GM23338 (cell line): Measurements from ENCODE around the gene PRPF4. TPM values are rescaled to one million over a fixed set of nuclear protein-coding genes. Genes with fewer than 3 reads are reported as not detected.
A peak's percentile ranks its signal among the peaks of the same experiment; 100 is the strongest.

Experiments used
- ATAC-seq: fragments of 200-7000 bp; cut with Tn5 transposase; 3 replicates; pipeline ENCODE4 v1.9.1; 2020
- DNase-seq: peaks from one replicate; pipeline ENCODE4 v3.0.0-alpha.2; 2015; ENCODE audit warnings: low spot score
- H2AFZ ChIP-seq: fragments of 200-600 bp; sonication (generic); 2 replicates; pipeline ENCODE4 v1.8.0; 2016; ENCODE audit warnings: antibody characterized with exemption, mild to moderate bottlenecking, moderate library complexity
- H3F3A ChIP-seq: fragments of 200-600 bp; sonication (generic); replicated peaks from 2 replicates; pipeline ENCODE4 v1.8.0; 2017; ENCODE audit warnings: antibody characterized with exemption, mixed run types, low read depth
- H3K27ac ChIP-seq: fragments of 200-600 bp; sonication (generic); 2 replicates; pipeline ENCODE4 v1.6.1; 2016; ENCODE audit warnings: low read depth
- H3K27me3 ChIP-seq: fragments of 200-600 bp; sonication (generic); 2 replicates; pipeline ENCODE4 v1.8.0; 2016; ENCODE audit warnings: mild to moderate bottlenecking, mixed run types, moderate library complexity; ENCODE audit not compliant: insufficient read depth
- H3K36me3 ChIP-seq: fragments of 200-600 bp; sonication (generic); 2 replicates; pipeline ENCODE4 v1.8.0; 2016; ENCODE audit warnings: mild to moderate bottlenecking; ENCODE audit not compliant: insufficient read depth
- H3K4me1 ChIP-seq: fragments of 200-600 bp; sonication (generic); 2 replicates; pipeline ENCODE4 v1.8.0; 2016; ENCODE audit warnings: mild to moderate bottlenecking, moderate library complexity; ENCODE audit not compliant: insufficient read depth
- H3K4me2 ChIP-seq: fragments of 200-600 bp; sonication (generic); 2 replicates; pipeline ENCODE4 v1.7.1; 2017; ENCODE audit warnings: mixed run types
- H3K4me3 ChIP-seq: fragments of 200-600 bp; sonication (generic); 2 replicates; pipeline ENCODE4 v1.6.1; 2016; ENCODE audit warnings: mixed run types
- H3K79me2 ChIP-seq: fragments of 200-600 bp; sonication (generic); replicated peaks from 2 replicates; pipeline ENCODE4 v1.8.0; 2017; ENCODE audit warnings: mild to moderate bottlenecking; ENCODE audit not compliant: insufficient read depth
- H3K9me2 ChIP-seq: fragments of 200-600 bp; sonication (generic); 2 replicates; pipeline ENCODE4 v1.8.0; 2017; ENCODE audit not compliant: insufficient read depth
- H4K20me1 ChIP-seq: fragments of 200-600 bp; sonication (generic); replicated peaks from 2 replicates; pipeline ENCODE4 v1.8.0; 2017; ENCODE audit warnings: mild to moderate bottlenecking; ENCODE audit not compliant: insufficient read depth
- H3K27ac Mint-ChIP-seq: 2 replicates; pipeline ENCODE4 v1.8.0; 2020; ENCODE audit warnings: inconsistent platforms, mild to moderate bottlenecking, moderate library complexity, mixed read lengths
- H3K27me3 Mint-ChIP-seq: 3 replicates; pipeline ENCODE4 v1.8.0; 2022; ENCODE audit warnings: low read depth, mild to moderate bottlenecking, moderate library complexity, mixed read lengths, inconsistent platforms; ENCODE audit not compliant: insufficient read depth, poor library complexity
- H3K36me3 Mint-ChIP-seq: 3 replicates; pipeline ENCODE4 v1.8.0; 2021; ENCODE audit warnings: low read depth, mild to moderate bottlenecking, inconsistent platforms, moderate library complexity, mixed read lengths
- H3K4me1 Mint-ChIP-seq: 3 replicates; pipeline ENCODE4 v1.8.0; 2020; ENCODE audit warnings: mild to moderate bottlenecking, inconsistent platforms, mixed read lengths
- H3K4me3 Mint-ChIP-seq: 3 replicates; pipeline ENCODE4 v1.8.0; 2021; ENCODE audit warnings: moderate library complexity, mild to moderate bottlenecking, inconsistent platforms, mixed read lengths
- H3K9me3 Mint-ChIP-seq: 3 replicates; pipeline ENCODE4 v1.8.0; 2020; ENCODE audit warnings: moderate library complexity, mild to moderate bottlenecking, inconsistent platforms, mixed read lengths
- EZH2phosphoT487 ChIP-seq: fragments of 200-600 bp; sonication (generic); IDR thresholded peaks from one replicate; pipeline ENCODE4 v1.8.1; 2018; ENCODE audit warnings: antibody characterized with exemption; ENCODE audit not compliant: unreplicated experiment
- JUNB ChIP-seq: IDR thresholded peaks from one replicate; pipeline ENCODE4 v1.6.1; 2016; ENCODE audit warnings: antibody characterized with exemption; ENCODE audit not compliant: unreplicated experiment
- POLR2AphosphoS5 ChIP-seq: IDR thresholded peaks from 2 replicates; pipeline ENCODE4 v1.6.1; 2016; ENCODE audit warnings: antibody characterized with exemption, low read depth
- ZNF114 ChIP-seq: fragments of 250-450 bp; sonication (Bioruptor Pico); IDR thresholded peaks from 2 replicates; pipeline ENCODE4 v1.5.0; 2020; ENCODE audit warnings: mild to moderate bottlenecking, moderate library complexity
- ZNF331 ChIP-seq: fragments of 250-450 bp; sonication (Bioruptor Pico); IDR thresholded peaks from 2 replicates; pipeline ENCODE4 v1.5.0; 2020; ENCODE audit warnings: low read depth, mild to moderate bottlenecking, moderate library complexity
- polyA plus RNA-seq: library from polyadenylated mRNA; unstranded; fragments of >200 nt; fragmentation: Nextera tagmentation; extraction: Ambion mirVana; gene quantifications from 2 replicates; pipeline ENCODE4 v1.2.1, GENCODE V29; 2016
- total RNA-seq: library from RNA; depleted of rRNA; stranded (reverse); fragments of >200 nt; shearing (Covaris generic); gene quantifications from 2 replicates; pipeline ENCODE4 v1.2.3, GENCODE V29; 2014
- TF ChIP-seq, protein P1 (sequence below): fragments of 250-450 bp; sonication (Bioruptor Pico); IDR thresholded peaks from 2 replicates; pipeline ENCODE4 v1.5.0; 2020; ENCODE audit warnings: mild to moderate bottlenecking, moderate library complexity
- TF ChIP-seq, protein P2 (sequence below), 2 experiments: fragments of 200-600 bp in 1 of 2; sonication (generic) in 1 of 2; conservative IDR thresholded peaks; 2 replicates each; pipeline versions ENCODE4 v1.5.1 to v1.6.1; 2016 to 2017; ENCODE audit warnings: antibody characterized with exemption in 2 of 2, low read depth in 2 of 2, mild to moderate bottlenecking in 2 of 2, moderate library complexity in 1 of 2
- TF ChIP-seq, protein P3 (sequence below): IDR thresholded peaks from 2 replicates; pipeline ENCODE4 v1.6.1; 2016; ENCODE audit warnings: antibody characterized with exemption

The PRPF4 gene
- total and polyA plus RNA-seq, 2 experiments from 2014 or later: 18.7 to 34.6 TPM

DNA sequence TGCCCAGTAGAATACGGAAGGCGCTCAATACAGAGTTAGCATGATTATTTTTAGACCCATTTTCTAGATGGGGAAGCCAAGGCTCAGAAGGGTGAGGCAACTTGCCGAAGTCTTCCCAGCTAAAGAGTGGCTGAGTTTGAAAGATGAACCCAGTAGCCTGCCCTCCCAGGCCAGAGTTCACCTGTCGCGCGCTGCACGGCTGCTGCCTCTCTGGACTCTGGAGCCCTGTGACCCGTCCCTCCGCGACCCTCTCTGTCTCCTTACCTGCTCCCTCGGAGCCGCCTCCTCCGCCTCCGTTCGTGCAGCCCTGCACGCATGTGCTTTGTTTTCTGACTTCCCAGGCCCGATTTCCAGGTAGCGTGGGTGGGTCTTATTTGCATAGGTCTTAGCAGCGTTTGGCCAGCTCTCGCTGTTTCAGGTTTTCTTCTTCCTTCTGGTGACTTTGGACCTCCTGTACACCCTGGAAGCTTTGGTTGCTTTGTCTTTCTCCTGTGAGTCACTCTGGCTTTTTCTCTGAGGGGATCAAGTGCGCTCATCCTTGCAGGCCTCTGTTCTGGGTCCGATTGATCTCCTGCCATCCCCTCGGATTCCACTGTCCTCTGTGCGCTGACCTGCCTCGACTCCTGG is 27.4 kb downstream of the PRPF4 start, which contains the start of gene RNF183:
TSS of gene RNF183 (minus strand) at position 585 of the 627 bp plus-strand sequence. CDS start 5,192 bp downstream, outside the sequence.
- Histone ChIP-seq H3K79me2 (no peaks in the 10 kb centered on the region), H2AFZ (peak within 1 kb of the TSS; percentile 89), H3F3A (no peaks in the 10 kb centered on the region), H3K36me3 (no peaks in the 10 kb centered on the region), H4K20me1 (no peaks in the 10 kb centered on the region), H3K9me2 (no peaks in the 10 kb centered on the region), H3K4me2 (no peak within 1 kb of the TSS), H3K27me3 (no peaks in the 10 kb centered on the region), H3K4me1 (no peaks in the 10 kb centered on the region), H3K4me3 (no peak within 1 kb of the TSS), H3K27ac (no peak within 1 kb of the TSS)
- H3K36me3 Mint-ChIP-seq: no peaks in the 10 kb centered on the region
- H3K4me1 Mint-ChIP-seq: peaks cover 7% of the 10 kb centered on the region; the same call in 2 of the 3 replicates
- no peaks in the 10 kb centered on the region for H3K9me3 Mint-ChIP-seq
- DNase-seq (peak; percentile 37), ATAC-seq (peak; percentile 71)
- no peak within 1 kb of the TSS for H3K4me3 Mint-ChIP-seq
- H3K27ac Mint-ChIP-seq: no peak within 1 kb of the TSS
- TF ChIP-seq ZNF114 (CRISPR knock-in tag) (no peak), ZNF331 (CRISPR knock-in tag) (no peak), EZH2phosphoT487 (no peak), JUNB (no peak), POLR2AphosphoS5 (no peak)
- TF ChIP-seq, protein P1, sequence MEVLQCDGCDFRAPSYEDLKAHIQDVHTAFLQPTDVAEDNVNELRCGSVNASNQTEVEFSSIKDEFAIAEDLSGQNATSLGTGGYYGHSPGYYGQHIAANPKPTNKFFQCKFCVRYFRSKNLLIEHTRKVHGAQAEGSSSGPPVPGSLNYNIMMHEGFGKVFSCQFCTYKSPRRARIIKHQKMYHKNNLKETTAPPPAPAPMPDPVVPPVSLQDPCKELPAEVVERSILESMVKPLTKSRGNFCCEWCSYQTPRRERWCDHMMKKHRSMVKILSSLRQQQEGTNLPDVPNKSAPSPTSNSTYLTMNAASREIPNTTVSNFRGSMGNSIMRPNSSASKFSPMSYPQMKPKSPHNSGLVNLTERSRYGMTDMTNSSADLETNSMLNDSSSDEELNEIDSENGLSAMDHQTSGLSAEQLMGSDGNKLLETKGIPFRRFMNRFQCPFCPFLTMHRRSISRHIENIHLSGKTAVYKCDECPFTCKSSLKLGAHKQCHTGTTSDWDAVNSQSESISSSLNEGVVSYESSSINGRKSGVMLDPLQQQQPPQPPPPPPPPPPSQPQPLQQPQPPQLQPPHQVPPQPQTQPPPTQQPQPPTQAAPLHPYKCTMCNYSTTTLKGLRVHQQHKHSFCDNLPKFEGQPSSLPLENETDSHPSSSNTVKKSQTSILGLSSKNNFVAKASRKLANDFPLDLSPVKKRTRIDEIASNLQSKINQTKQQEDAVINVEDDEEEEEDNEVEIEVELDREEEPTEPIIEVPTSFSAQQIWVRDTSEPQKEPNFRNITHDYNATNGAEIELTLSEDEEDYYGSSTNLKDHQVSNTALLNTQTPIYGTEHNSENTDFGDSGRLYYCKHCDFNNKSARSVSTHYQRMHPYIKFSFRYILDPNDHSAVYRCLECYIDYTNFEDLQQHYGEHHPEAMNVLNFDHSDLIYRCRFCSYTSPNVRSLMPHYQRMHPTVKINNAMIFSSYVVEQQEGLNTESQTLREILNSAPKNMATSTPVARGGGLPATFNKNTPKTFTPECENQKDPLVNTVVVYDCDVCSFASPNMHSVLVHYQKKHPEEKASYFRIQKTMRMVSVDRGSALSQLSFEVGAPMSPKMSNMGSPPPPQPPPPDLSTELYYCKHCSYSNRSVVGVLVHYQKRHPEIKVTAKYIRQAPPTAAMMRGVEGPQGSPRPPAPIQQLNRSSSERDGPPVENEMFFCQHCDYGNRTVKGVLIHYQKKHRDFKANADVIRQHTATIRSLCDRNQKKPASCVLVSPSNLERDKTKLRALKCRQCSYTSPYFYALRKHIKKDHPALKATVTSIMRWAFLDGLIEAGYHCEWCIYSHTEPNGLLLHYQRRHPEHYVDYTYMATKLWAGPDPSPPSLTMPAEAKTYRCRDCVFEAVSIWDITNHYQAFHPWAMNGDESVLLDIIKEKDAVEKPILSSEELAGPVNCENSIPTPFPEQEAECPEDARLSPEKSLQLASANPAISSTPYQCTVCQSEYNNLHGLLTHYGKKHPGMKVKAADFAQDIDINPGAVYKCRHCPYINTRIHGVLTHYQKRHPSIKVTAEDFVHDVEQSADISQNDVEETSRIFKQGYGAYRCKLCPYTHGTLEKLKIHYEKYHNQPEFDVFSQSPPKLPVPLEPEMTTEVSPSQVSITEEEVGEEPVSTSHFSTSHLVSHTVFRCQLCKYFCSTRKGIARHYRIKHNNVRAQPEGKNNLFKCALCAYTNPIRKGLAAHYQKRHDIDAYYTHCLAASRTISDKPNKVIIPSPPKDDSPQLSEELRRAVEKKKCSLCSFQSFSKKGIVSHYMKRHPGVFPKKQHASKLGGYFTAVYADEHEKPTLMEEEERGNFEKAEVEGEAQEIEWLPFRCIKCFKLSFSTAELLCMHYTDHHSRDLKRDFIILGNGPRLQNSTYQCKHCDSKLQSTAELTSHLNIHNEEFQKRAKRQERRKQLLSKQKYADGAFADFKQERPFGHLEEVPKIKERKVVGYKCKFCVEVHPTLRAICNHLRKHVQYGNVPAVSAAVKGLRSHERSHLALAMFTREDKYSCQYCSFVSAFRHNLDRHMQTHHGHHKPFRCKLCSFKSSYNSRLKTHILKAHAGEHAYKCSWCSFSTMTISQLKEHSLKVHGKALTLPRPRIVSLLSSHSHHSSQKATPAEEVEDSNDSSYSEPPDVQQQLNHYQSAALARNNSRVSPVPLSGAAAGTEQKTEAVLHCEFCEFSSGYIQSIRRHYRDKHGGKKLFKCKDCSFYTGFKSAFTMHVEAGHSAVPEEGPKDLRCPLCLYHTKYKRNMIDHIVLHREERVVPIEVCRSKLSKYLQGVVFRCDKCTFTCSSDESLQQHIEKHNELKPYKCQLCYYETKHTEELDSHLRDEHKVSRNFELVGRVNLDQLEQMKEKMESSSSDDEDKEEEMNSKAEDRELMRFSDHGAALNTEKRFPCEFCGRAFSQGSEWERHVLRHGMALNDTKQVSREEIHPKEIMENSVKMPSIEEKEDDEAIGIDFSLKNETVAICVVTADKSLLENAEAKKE (CRISPR knock-in tag): no peak
- TF ChIP-seq, protein P2, sequence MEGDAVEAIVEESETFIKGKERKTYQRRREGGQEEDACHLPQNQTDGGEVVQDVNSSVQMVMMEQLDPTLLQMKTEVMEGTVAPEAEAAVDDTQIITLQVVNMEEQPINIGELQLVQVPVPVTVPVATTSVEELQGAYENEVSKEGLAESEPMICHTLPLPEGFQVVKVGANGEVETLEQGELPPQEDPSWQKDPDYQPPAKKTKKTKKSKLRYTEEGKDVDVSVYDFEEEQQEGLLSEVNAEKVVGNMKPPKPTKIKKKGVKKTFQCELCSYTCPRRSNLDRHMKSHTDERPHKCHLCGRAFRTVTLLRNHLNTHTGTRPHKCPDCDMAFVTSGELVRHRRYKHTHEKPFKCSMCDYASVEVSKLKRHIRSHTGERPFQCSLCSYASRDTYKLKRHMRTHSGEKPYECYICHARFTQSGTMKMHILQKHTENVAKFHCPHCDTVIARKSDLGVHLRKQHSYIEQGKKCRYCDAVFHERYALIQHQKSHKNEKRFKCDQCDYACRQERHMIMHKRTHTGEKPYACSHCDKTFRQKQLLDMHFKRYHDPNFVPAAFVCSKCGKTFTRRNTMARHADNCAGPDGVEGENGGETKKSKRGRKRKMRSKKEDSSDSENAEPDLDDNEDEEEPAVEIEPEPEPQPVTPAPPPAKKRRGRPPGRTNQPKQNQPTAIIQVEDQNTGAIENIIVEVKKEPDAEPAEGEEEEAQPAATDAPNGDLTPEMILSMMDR (conservative IDR thresholded peaks at IDR 0.05; ENCODE audit: low read depth in 2 of 2): no peak
- TF ChIP-seq, protein P3, sequence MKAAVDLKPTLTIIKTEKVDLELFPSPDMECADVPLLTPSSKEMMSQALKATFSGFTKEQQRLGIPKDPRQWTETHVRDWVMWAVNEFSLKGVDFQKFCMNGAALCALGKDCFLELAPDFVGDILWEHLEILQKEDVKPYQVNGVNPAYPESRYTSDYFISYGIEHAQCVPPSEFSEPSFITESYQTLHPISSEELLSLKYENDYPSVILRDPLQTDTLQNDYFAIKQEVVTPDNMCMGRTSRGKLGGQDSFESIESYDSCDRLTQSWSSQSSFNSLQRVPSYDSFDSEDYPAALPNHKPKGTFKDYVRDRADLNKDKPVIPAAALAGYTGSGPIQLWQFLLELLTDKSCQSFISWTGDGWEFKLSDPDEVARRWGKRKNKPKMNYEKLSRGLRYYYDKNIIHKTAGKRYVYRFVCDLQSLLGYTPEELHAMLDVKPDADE: no peak
- H3K27me3 Mint-ChIP-seq: peaks cover 3% of the 10 kb centered on the region
